Right lobe of liver (tissue), 6 donors: Measurements from ENCODE around the gene SPDYE6. TPM values are rescaled to one million over a fixed set of nuclear protein-coding genes. Genes with fewer than 3 reads are reported as not detected.

Source experiments
- ATAC-seq, 4 donors: fragments of 200-7000 bp; cut with Tn5 transposase; one replicate each; pipeline ENCODE4 v1.9.1; 2020; ENCODE audit warnings: mild to moderate bottlenecking in 4 of 4, moderate library complexity in 4 of 4
- DNase-seq, 3 donors: peaks; one replicate each; pipeline ENCODE4 v3.0.0-alpha.2; 2020
- H3K27ac ChIP-seq, 3 donors: fragments of 200-600 bp; one replicate each; pipeline ENCODE4 v1.8.0; 2022
- H3K27me3 ChIP-seq, 2 donors: fragments of 200-600 bp; one replicate each; pipeline ENCODE4 v1.8.0; 2022
- H3K36me3 ChIP-seq, 4 donors: fragments of 200-600 bp; sonication (generic) in 1 of 4; one replicate each; pipeline versions ENCODE4 v1.5.1 to v1.8.0; 2017 to 2022; ENCODE audit warnings: control low read depth in 1 of 4
- H3K4me1 ChIP-seq, 4 donors: fragments of 200-600 bp; sonication (generic) in 1 of 4; one replicate each; pipeline versions ENCODE4 v1.5.1 to v1.8.0; 2017 to 2022; ENCODE audit warnings: control low read depth in 1 of 4
- H3K4me3 ChIP-seq, 3 donors: fragments of 200-600 bp; one replicate each; pipeline ENCODE4 v1.8.0; 2022
- H3K9me3 ChIP-seq, 4 donors: fragments of 200-600 bp; sonication (generic) in 1 of 4; one replicate each; pipeline versions ENCODE4 v1.5.1 to v1.8.0; 2017 to 2022; ENCODE audit warnings: control low read depth in 1 of 4
- CTCF ChIP-seq, 4 donors: fragments of 200-600 bp in 3 of 4; fragments of 450-650 bp in 1 of 4; IDR thresholded peaks; one replicate each; pipeline versions ENCODE4 v1.5.1 to v1.8.0; 2016 to 2022; ENCODE audit warnings: antibody characterized with exemption in 4 of 4, mild to moderate bottlenecking in 2 of 4
- POLR2A ChIP-seq: fragments of 450-650 bp; IDR thresholded peaks from one replicate; pipeline ENCODE4 v1.6.1; 2017; ENCODE audit warnings: antibody characterized with exemption, mild to moderate bottlenecking
- WGBS: methylation state at CpG from one replicate; pipeline ENCODE4 v1.1.6; 2018; ENCODE audit warnings: low coverage, low lambda C conversion rate; ENCODE audit not compliant: insufficient coverage; ENCODE audit errors: missing lambda C conversion rate; 5-methylcytosine and 5-hydroxymethylcytosine counted together
- intact Hi-C, 2 donors: fragments of 100-400 bp; cut with DNase I; formaldehyde crosslinking; loops; one replicate each; pipeline versions ENCODE4 v1.11.2 to v1.14.1; 2022
- total RNA-seq, 6 experiments: library from RNA; depleted of rRNA in 2 of 6; stranded (reverse); fragments of >200 nt in 2 of 6; fragmentation: NEBNext Ultra II Directional in 3 of 6; extraction: Animal tissue kit (Norgen Biotek cat#: 25700) in 3 of 6; gene quantifications; one replicate each; pipeline versions ENCODE4 v1.1.0 to v1.2.4, GENCODE V29; 2016 to 2023
- donor health status: DM: no; HTN: yes; CAD: no.
- donor health status: DM: no; HTN: no; CAD: no.
- donor health status: DM: no; HTN: no; CAD: no.
- donor health status: DM: no; HTN: yes; CAD: no.
- donor health status: DM: no; HTN: yes; CAD: no.

The SPDYE6 gene
- total RNA-seq, 6 experiments from 2014 or later, result not detected

GRCh38 chr7:102398543-102398942, 42.3 kb upstream of the SPDYE6 start:
- no peak for ATAC-seq
- H3K27ac ChIP-seq, result no peak overlapping the region
- WGBS, result 92% methylated on average over 8 of the region's 8 CpGs
- no peak for TF ChIP-seq POLR2A
- TF ChIP-seq CTCF (IDR thresholded peaks at IDR 0.05), result no peak
- DNase-seq, result no peak
- intact Hi-C loops, result no loop called here
- H3K9me3 ChIP-seq, result no peaks in the 10 kb centered on the region
- H3K4me1 ChIP-seq, result peaks cover 0 to 11% (median 0%) of the 10 kb centered on the region in 4 donors
- peaks cover 0 to 44% (median 9%) of the 10 kb centered on the region in 4 donors for H3K36me3 ChIP-seq
- H3K27me3 ChIP-seq, result no peaks in the 10 kb centered on the region
- no peak overlapping the region for H3K4me3 ChIP-seq

GRCh38 chr7:102396710-102397019, 40.4 kb upstream of the SPDYE6 start:
- under 1% methylated on average over 12 of the region's 12 CpGs for WGBS
- Histone ChIP-seq H3K36me3 (peaks cover 0 to 26% (median 6%) of the 10 kb centered on the region in 4 donors), H3K4me3 (peak overlapping the region; percentile 85 to 96 (median 90)), H3K4me1 (peaks cover 0 to 11% (median 0%) of the 10 kb centered on the region in 4 donors), H3K9me3 (no peaks in the 10 kb centered on the region), H3K27me3 (no peaks in the 10 kb centered on the region), H3K27ac (peak overlapping the region; percentile 71 to 73 (median 71))
- TF ChIP-seq POLR2A (no peak), CTCF (IDR thresholded peaks at IDR 0.05) (no peak)
- intact Hi-C loops, result no loop called here
- DNase-seq (no peak), ATAC-seq (peak; percentile 2 to 10 (median 6))

GRCh38 chr7:102395873-102396709, 39.8 kb upstream of the SPDYE6 start, which contains the start of gene PRKRIP1:
TSS of gene PRKRIP1 (plus strand) at chr7:102396363. CDS start at chr7:102396412, 49 bp downstream.
- Histone ChIP-seq H3K9me3 (no peaks in the 10 kb centered on the region), H3K4me3 (peak within 1 kb of the TSS; percentile 85 to 96 (median 90)), H3K36me3 (peaks cover 0 to 20% (median 5%) of the 10 kb centered on the region in 4 donors), H3K4me1 (peaks cover 0 to 11% (median 0%) of the 10 kb centered on the region in 4 donors), H3K27ac (peak within 1 kb of the TSS; percentile 71 to 73 (median 71)), H3K27me3 (no peaks in the 10 kb centered on the region)
- DNase-seq (peak; percentile 83 to 87 (median 86)), ATAC-seq (peak; percentile 94 to 96 (median 95))
- 0% methylated on average over 26 of the region's 59 CpGs for WGBS
- intact Hi-C loops, result no loop called here
- peak; percentile 50 for TF ChIP-seq POLR2A
- no peak for TF ChIP-seq CTCF (IDR thresholded peaks at IDR 0.05)

- ATAC-seq, result no peak
- intact Hi-C loops, result no loop called here
Measured at GRCh38 chr7:102395592-102395872, 39.3 kb upstream of the SPDYE6 start.

More at GRCh38 chr7:102395592-102395872, 39.3 kb upstream of the SPDYE6 start:
- Histone ChIP-seq H3K4me3 (peak overlapping the region; percentile 85 to 96 (median 90)), H3K27ac (peak overlapping the region; percentile 71), H3K4me1 (peaks cover 0 to 11% (median 0%) of the 10 kb centered on the region in 4 donors), H3K36me3 (peaks cover 0 to 15% (median 4%) of the 10 kb centered on the region in 4 donors), H3K9me3 (no peaks in the 10 kb centered on the region), H3K27me3 (no peaks in the 10 kb centered on the region)
- DNase-seq, result no peak
- TF ChIP-seq CTCF (IDR thresholded peaks at IDR 0.05), result no peak
- TF ChIP-seq POLR2A, result no peak
- 12% methylated on average over 9 of the region's 9 CpGs for WGBS
